IMR-90 (cell line): Measurements from ENCODE around the gene ABCC10. TPM values are rescaled to one million over a fixed set of nuclear protein-coding genes. Genes with fewer than 3 reads are reported as not detected.

Source experiments
- ATAC-seq: fragments of 200-7000 bp; cut with Tn5 transposase; 2 replicates; pipeline ENCODE4 v1.9.1; 2020; ENCODE audit warnings: low read depth, mild to moderate bottlenecking, moderate library complexity
- BruUV-seq: library from RNA; stranded (reverse); fragments of 400-500 nt; replicated peaks from 2 replicates; lab custom pipeline; 2021; lab: Mats Ljungman, UMichigan
- CTCF ChIA-PET: fragments of 300-600 bp; formaldehyde crosslinking; extraction: SDS; loops from one replicate; lab custom pipeline; 2021; ENCODE audit warnings: antibody characterized with exemption; lab: Yijun Ruan, JAX
- POLR2A ChIA-PET: fragments of 300-600 bp; sonication (Branson Sonifier 250); formaldehyde crosslinking; loops from one replicate; lab custom pipeline; 2022; ENCODE audit warnings: antibody characterized with exemption; ENCODE audit not compliant: unreplicated experiment; lab: Charles Lee
- DNase-seq: peaks from one replicate; pipeline ENCODE4 v3.0.0; 2013
- H2AFZ ChIP-seq: replicated peaks from 2 replicates; pipeline ENCODE3; 2013; ENCODE audit warnings: low read length, mild to moderate bottlenecking; ENCODE audit not compliant: poor library complexity
- H2AK5ac ChIP-seq: 2 replicates; pipeline ENCODE4 v1.6.1; 2013; ENCODE audit warnings: low read depth, low read length, inconsistent platforms
- H2AK9ac ChIP-seq: replicated peaks from 2 replicates; pipeline ENCODE3; 2013; ENCODE audit warnings: mild to moderate bottlenecking, low read depth, low read length, moderate library complexity; ENCODE audit not compliant: poor library complexity
- H2BK120ac ChIP-seq: 2 replicates; pipeline ENCODE4 v1.6.1; 2013; ENCODE audit warnings: low read depth, low read length, inconsistent platforms
- H2BK15ac ChIP-seq: 3 replicates; pipeline ENCODE4 v1.6.1; 2013; ENCODE audit warnings: low read depth, low read length, inconsistent platforms
- H2BK20ac ChIP-seq: 2 replicates; pipeline ENCODE4 v1.6.1; 2013; ENCODE audit warnings: low read depth, mild to moderate bottlenecking, inconsistent platforms, low read length, moderate library complexity
- H2BK5ac ChIP-seq: 2 replicates; pipeline ENCODE4 v1.6.1; 2013; ENCODE audit warnings: mild to moderate bottlenecking, low read depth, low read length, inconsistent platforms; ENCODE audit not compliant: poor library complexity, severe bottlenecking
- H3K14ac ChIP-seq: replicated peaks from 2 replicates; pipeline ENCODE4 v1.6.1; 2013; ENCODE audit warnings: low read depth, low read length, inconsistent platforms
- H3K18ac ChIP-seq: 2 replicates; pipeline ENCODE4 v1.6.1; 2013; ENCODE audit warnings: low read depth, low read length, control low read depth
- H3K23ac ChIP-seq: 2 replicates; pipeline ENCODE4 v1.6.1; 2013; ENCODE audit warnings: low read depth, low read length, inconsistent platforms
- H3K27ac ChIP-seq: 2 replicates; pipeline ENCODE4 v1.5.1; 2013; ENCODE audit warnings: mild to moderate bottlenecking, control low read depth, low read length; ENCODE audit not compliant: insufficient read depth
- H3K27me3 ChIP-seq: 2 replicates; pipeline ENCODE4 v1.6.1; 2013; ENCODE audit warnings: low read length; ENCODE audit not compliant: control insufficient read depth, insufficient read depth
- H3K36me3 ChIP-seq: 2 replicates; pipeline ENCODE4 v1.6.1; 2013; ENCODE audit warnings: low read length, mixed read lengths; ENCODE audit not compliant: control insufficient read depth, insufficient read depth
- H3K4ac ChIP-seq: 2 replicates; pipeline ENCODE4 v1.6.1; 2013; ENCODE audit warnings: low read depth, low read length, inconsistent platforms
- H3K4me1 ChIP-seq: 2 replicates; pipeline ENCODE4 v1.6.1; 2013; ENCODE audit warnings: low read length, mixed read lengths; ENCODE audit not compliant: control insufficient read depth, insufficient read depth
- H3K4me2 ChIP-seq: 2 replicates; pipeline ENCODE4 v1.6.1; 2013; ENCODE audit warnings: low read depth, mild to moderate bottlenecking, control low read depth, low read length, moderate library complexity
- H3K4me3 ChIP-seq: 2 replicates; pipeline ENCODE4 v1.5.1; 2013; ENCODE audit warnings: low read depth, mild to moderate bottlenecking, control low read depth, low read length, moderate library complexity; ENCODE audit not compliant: insufficient read depth
- H3K56ac ChIP-seq: 2 replicates; pipeline ENCODE4 v1.6.1; 2013; ENCODE audit warnings: low read length, inconsistent platforms; ENCODE audit not compliant: insufficient read depth; ENCODE audit errors: extremely low read depth
- H3K79me1 ChIP-seq, 2 experiments: 2 replicates each; pipeline ENCODE4 v1.6.1; 2013; ENCODE audit warnings: low read length in 2 of 2, inconsistent platforms in 1 of 2, low read depth in 1 of 2
- H3K9ac ChIP-seq: 2 replicates; pipeline ENCODE4 v1.6.1; 2013; ENCODE audit warnings: low read depth, low read length, control low read depth
- H3K9me1 ChIP-seq: 2 replicates; pipeline ENCODE4 v1.6.1; 2013; ENCODE audit warnings: low read length, inconsistent platforms; ENCODE audit not compliant: insufficient read depth
- H3K9me3 ChIP-seq: 2 replicates; pipeline ENCODE4 v1.6.1; 2013; ENCODE audit warnings: low read length; ENCODE audit not compliant: control insufficient read depth, insufficient read depth
- H4K20me1 ChIP-seq: 2 replicates; pipeline ENCODE4 v1.6.1; 2013; ENCODE audit warnings: low read length, inconsistent platforms; ENCODE audit not compliant: insufficient read depth
- H4K5ac ChIP-seq: 2 replicates; pipeline ENCODE4 v1.6.1; 2013; ENCODE audit warnings: mild to moderate bottlenecking, low read depth, low read length, control low read depth
- H4K8ac ChIP-seq, 2 experiments: 2 replicates each; pipeline ENCODE4 v1.6.1; 2013; ENCODE audit warnings: low read depth in 2 of 2, low read length in 2 of 2, control low read depth in 1 of 2, inconsistent platforms in 1 of 2
- H4K91ac ChIP-seq: 2 replicates; pipeline ENCODE4 v1.6.1; 2013; ENCODE audit warnings: low read depth, low read length, inconsistent platforms; ENCODE audit not compliant: insufficient read depth
- BHLHE40 ChIP-seq: fragments of 150-350 bp; IDR thresholded peaks from 2 replicates; pipeline ENCODE4 v1.6.1; 2016; ENCODE audit warnings: mild to moderate bottlenecking, low read depth, low read length
- CHD1 ChIP-seq: IDR thresholded peaks from 2 replicates; pipeline ENCODE4 v1.6.1; 2012; ENCODE audit warnings: low read depth, low read length, improper control_type of control experiment
- MAZ ChIP-seq: IDR thresholded peaks from 2 replicates; pipeline ENCODE4 v1.6.1; 2012; ENCODE audit warnings: low read depth, mild to moderate bottlenecking, low read length, improper control_type of control experiment, moderate library complexity, borderline replicate concordance
- NFE2L2 ChIP-seq: fragments of 150-350 bp; IDR thresholded peaks from 2 replicates; pipeline ENCODE4 v1.6.1; 2016; ENCODE audit warnings: low read depth, mild to moderate bottlenecking, low read length
- POLR2A ChIP-seq: IDR thresholded peaks from 2 replicates; pipeline ENCODE4 v1.6.1; 2012; ENCODE audit warnings: mild to moderate bottlenecking, low read depth, low read length
- RAD21 ChIP-seq: IDR thresholded peaks from 2 replicates; pipeline ENCODE4 v1.6.1; 2012; ENCODE audit warnings: low read length, improper control_type of control experiment
- SMC3 ChIP-seq: fragments of 150-350 bp; IDR thresholded peaks from 2 replicates; pipeline ENCODE4 v1.6.1; 2016; ENCODE audit warnings: low read depth, mild to moderate bottlenecking, antibody characterized with exemption, low read length, moderate library complexity
- WGBS, 2 experiments: methylation state at CpG; one replicate each; pipeline versions ENCODE4 v1.1.5 to v1.1.7; 2013; ENCODE audit warnings: missing lambda C conversion rate in 2 of 2; ENCODE audit not compliant: insufficient read length in 1 of 2; ENCODE audit errors: extremely low coverage in 2 of 2; 5-methylcytosine and 5-hydroxymethylcytosine counted together
- dilution Hi-C: fragments of 300-500 bp; cut with HindIII; formaldehyde crosslinking; loops from one replicate; pipeline ENCODE4 v1.14.3; 2018; ENCODE audit warnings: low sequenced_read_pairs; ENCODE audit not compliant: unreplicated experiment
- in situ Hi-C: fragments of 300-500 bp; cut with MboI; formaldehyde crosslinking; loops from 3 replicates; pipeline ENCODE4 v1.14.3; 2019; ENCODE audit warnings: low sequenced_read_pairs, inconsistent platforms, mixed read lengths
- intact Hi-C: fragments of 100-400 bp; cut with micrococcal nuclease; formaldehyde crosslinking; loops from 2 replicates; pipeline ENCODE4 v1.10.0; 2022
- polyA plus RNA-seq, 3 experiments: library from polyadenylated mRNA; depleted of rRNA; stranded (reverse); fragments of >200 nt; gene quantifications; 2 replicates each; pipeline ENCODE4 v1.2.3, GENCODE V29; 2012; ENCODE audit warnings: low replicate concordance in 1 of 3
- total RNA-seq: library from RNA; depleted of rRNA; stranded (reverse); fragments of >200 nt; gene quantifications from 2 replicates; pipeline ENCODE4 v1.2.3, GENCODE V29; 2012
- TF ChIP-seq, protein P1 (sequence below): fragments of 150-350 bp; IDR thresholded peaks from 2 replicates; pipeline ENCODE4 v1.6.1; 2016; ENCODE audit warnings: low read depth, mild to moderate bottlenecking, low read length, moderate library complexity, borderline replicate concordance

Gene ABCC10
- total and polyA plus RNA-seq, 2 of the 4 experiments (the other 2 are of a cell fraction) = 7.0 to 26.3 TPM

DNA sequence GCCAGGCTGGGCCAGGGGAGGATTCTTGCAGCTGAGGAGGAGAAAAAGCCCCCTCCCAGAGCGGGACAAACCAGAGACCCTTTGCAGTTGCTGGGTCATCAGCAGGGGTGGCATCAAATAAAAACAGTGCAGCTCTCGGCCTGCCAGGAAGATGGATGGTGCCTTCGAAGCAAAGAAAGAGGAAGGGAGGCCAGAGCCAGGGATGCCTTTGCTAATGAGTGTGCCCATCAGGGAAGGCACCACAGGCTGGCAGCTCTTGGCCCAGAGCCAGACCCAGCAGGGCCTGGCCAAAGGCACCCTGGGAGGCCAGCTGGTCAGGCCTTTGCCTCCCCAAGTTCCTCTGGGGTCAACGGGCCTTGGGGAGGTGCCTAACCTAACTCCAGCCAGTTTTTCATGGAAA is 31.6 kb upstream of the ABCC10 start:
- H3K79me1 ChIP-seq = no peaks in the 10 kb centered on the region
- no peak overlapping the region for H2BK5ac ChIP-seq
- DNase-seq (no peak), ATAC-seq (no peak)
- no peaks in the 10 kb centered on the region for H4K20me1 ChIP-seq
- H3K9ac ChIP-seq = no peak overlapping the region
- H4K8ac ChIP-seq = no peak overlapping the region
- no peak overlapping the region for H3K23ac ChIP-seq
- H3K36me3 ChIP-seq = no peaks in the 10 kb centered on the region
- in situ Hi-C loops (no loop called here), intact Hi-C loops (no loop called here), dilution Hi-C loops (no loop called here)
- no peaks in the 10 kb centered on the region for H3K9me1 ChIP-seq
- no peaks in the 10 kb centered on the region for H3K9me3 ChIP-seq
- no peak overlapping the region for H2AFZ ChIP-seq
- no peak overlapping the region for H3K4ac ChIP-seq
- no peak overlapping the region for H3K56ac ChIP-seq
- no peaks in the 10 kb centered on the region for H3K4me1 ChIP-seq
- H2BK20ac ChIP-seq = no peak overlapping the region
- H3K18ac ChIP-seq = no peak overlapping the region
- no peak for TF ChIP-seq NFE2L2
- TF ChIP-seq RAD21 = no peak
- TF ChIP-seq BHLHE40 = no peak
- TF ChIP-seq CHD1 = no peak
- TF ChIP-seq POLR2A = no peak
- TF ChIP-seq MAZ = no peak
- TF ChIP-seq, protein P1, sequence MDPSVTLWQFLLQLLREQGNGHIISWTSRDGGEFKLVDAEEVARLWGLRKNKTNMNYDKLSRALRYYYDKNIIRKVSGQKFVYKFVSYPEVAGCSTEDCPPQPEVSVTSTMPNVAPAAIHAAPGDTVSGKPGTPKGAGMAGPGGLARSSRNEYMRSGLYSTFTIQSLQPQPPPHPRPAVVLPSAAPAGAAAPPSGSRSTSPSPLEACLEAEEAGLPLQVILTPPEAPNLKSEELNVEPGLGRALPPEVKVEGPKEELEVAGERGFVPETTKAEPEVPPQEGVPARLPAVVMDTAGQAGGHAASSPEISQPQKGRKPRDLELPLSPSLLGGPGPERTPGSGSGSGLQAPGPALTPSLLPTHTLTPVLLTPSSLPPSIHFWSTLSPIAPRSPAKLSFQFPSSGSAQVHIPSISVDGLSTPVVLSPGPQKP = no peak
- no peak for TF ChIP-seq SMC3
- H3K27ac ChIP-seq = no peak overlapping the region
- no peak overlapping the region for H2AK5ac ChIP-seq
- H2BK15ac ChIP-seq = no peak overlapping the region
- no peak overlapping the region for H4K5ac ChIP-seq
- peaks cover 33% of the 10 kb centered on the region for H3K27me3 ChIP-seq
- WGBS, 2 experiments = no CpG with 5 or more reads among the region's 4 CpGs
- no peak overlapping the region for H3K14ac ChIP-seq
- ChIA-PET CTCF (interaction anchor here (1.3 kb wide), 1 partner anchor 9 kb away, joined by 3 read pairs; no protein-coding TSS in a partner anchor), POLR2A (no interaction called here)
- H2BK120ac ChIP-seq = no peak overlapping the region
- H4K91ac ChIP-seq = no peak overlapping the region
- BruUV-seq = no TSS peak
- no peak overlapping the region for H2AK9ac ChIP-seq
- H3K4me3 ChIP-seq = no peak overlapping the region
- no peak overlapping the region for H3K4me2 ChIP-seq
